TTC549 (cell line): ENCODE data around the gene FAM135A.
A peak's percentile ranks its signal among the peaks of the same experiment; 100 is the strongest.

Source experiments
- FAIRE-seq: peaks from 2 replicates; lab custom pipeline; 2012; peaks lifted over from hg19 to GRCh38; lab: Jason Lieb, UNC

Gene FAM135A

DNA sequence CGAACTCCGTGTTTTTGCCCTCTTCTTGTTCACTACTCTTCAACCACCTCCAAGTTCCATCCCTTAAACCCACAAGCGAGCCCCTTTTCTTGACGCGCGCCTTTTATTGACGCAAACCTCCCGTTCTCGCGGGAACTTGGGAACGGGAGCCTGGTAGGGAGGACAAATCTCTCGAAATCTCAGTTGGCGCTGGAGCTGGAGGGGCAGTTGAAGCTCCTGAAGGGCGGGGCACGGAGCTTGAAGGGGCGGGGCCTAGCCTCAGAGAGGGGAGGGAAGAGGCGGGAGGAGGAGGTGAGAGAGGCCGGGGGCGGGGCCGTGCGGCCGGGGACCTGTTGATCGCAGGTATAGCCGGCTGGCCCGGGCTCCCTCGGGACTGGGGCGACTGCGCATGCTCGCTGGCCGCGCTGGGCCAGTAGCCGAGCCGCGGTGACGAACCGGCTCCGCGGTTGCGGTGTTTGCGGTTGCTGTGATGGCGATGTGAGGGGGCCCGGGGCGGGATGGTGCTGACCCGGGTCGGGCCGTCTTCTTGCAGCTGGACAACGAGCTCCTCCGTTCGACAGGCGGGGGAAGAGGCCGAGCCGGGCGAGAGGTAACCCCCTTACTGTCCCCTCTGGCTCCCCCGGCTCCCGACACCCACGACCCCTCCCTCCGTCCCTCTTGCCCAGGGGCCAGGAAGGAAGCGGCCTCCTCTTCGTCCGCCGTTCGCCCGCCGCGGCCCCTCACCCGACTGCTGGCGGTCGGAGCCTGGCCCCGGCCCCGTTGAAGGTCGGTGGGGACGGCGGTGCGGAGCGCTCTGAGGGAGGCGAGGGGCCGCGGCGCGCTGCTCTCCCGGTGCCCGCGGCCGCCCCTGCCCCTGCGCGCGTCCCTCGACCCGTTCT is at the start of gene FAM135A:
Gene FAM135A, plus strand, starts transcription at position 395 of the 878 bp plus-strand sequence. CDS start 14,835 bp downstream, outside the sequence.
- peak; percentile 89 for FAIRE-seq

DNA sequence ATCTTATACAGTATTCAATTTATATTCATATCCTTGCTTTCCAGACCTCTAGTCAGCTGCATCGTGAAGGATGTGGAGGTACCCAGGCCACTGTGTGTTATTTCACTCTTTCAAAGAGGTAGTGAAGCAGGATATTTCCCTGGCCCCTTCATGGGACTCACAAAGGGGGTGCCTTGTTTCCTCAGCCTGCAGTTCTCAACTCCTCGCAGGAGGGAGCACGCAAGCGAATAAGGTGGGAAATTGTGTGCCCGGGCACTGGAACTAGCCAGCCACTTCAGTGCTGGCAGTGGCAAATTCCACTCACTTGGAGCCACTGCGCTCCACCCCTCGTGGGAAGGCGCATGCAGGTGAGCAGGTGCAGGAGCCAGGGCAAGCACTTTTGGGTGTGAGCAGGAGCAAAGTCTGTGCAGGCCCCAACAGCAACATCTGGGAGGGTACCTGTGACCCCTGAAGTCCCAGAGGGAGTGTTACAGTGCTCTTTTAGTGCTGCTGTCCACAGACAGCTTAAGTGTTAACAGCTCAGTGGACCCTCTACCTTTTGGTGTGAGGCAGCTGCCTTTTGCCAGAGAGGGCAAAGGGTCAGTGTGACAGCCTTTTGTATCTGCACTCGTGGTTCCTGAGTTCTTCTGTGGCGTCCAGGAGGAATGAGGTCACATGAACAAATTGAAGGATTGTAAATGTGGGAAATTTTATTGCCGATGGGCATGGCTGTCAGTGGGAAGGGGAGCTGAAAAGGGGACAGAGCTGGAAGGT is 49.4 kb upstream of the FAM135A start:
- no peak for FAIRE-seq

DNA sequence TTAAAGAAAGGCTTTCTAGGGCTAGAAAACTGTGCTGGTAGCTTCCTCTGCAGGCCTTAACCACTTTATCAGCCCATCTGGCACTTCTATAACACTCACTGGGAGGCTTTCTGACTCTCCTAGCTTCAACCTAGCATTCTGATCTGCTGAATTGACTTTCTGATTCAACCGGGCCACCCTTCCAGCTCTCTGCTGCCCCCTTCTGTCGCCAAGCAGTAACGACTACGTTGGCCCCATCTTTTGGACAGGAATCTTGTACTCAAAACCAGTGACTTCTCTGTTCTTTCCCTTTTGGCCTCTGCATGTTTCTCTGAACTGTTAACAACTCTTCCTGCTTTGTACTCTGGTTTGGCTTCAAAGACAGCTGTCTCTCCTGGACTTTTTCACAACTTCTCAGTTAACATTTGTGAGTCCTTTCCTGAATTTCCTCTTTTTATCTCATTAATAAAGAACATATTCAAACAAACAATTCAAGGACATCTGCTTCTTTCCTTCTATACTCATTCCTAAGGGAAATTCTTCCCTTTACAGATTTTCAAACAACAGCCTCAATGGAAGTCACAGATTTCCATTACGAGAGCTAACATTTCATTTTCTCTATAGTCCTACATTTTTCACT is 43.9 kb upstream of the FAM135A start:
- peak; percentile 75 for FAIRE-seq

DNA sequence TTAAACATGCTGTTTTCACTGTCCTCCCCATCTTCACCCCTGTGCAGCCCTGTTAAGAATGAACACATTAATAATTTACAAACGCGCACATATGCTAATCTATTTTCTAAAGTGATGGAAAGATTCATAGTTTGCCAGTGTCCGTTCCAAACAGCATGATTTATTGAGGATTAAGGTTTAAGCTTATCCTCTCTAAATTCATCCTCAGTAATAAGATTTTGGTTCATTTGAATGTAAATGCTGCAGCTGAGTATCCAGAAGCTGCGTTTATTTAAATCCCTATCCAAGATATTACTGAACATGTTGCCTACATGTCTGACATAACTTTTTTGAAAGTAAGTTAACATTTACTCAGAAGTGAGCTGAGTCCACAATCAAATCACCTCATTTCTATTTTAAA is 42.8 kb upstream of the FAM135A start:
- FAIRE-seq, result no peak

DNA sequence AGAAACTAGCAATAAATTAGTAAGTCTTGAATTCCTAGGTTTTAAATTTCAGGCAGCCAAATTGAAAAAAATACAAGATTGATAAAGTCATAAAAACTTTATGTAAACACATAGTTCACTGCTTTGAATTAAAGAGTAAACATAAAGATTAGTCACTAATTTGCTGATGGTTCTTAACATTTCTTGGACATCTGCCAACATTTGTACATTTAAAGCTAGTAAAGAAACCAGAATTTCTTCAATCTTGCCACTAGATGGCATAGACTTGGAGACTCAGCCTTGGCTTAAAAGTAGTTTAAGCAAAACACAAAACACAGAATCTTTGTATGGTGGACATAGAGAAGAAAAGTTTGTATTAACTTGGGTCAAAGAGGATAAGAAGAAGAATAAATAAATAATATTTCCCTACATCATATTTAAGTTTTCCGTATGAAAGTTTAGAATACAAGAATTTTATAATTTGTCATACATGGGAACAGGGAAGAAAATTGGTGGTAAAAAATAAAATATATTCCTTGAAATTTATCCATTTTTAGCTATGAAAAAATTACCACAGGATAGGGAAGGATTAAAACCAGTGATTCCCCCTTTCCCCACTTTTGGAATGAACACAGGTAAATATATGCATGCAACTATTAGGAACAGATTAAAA is 41.7 kb upstream of the FAM135A start:
- peak; percentile 97 for FAIRE-seq

DNA sequence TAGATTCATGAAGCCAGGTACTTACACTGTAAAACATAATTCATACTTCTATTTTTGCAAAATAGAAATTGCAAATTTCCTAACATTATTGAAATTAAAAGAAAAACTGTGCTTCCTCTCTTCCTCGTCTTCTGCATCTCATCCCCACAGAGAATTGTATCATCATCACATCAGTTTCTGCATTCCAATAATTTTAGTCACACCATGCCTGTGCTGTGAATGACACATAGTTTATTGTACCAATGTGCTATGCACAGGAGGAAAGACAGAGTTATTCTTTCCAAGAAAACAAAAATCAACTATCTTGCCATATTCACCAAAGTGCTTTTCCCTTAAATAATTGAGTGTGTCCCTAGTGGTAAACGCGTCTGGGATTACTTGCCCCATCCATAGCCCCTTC is 38.1 kb upstream of the FAM135A start:
- FAIRE-seq, result no peak

DNA sequence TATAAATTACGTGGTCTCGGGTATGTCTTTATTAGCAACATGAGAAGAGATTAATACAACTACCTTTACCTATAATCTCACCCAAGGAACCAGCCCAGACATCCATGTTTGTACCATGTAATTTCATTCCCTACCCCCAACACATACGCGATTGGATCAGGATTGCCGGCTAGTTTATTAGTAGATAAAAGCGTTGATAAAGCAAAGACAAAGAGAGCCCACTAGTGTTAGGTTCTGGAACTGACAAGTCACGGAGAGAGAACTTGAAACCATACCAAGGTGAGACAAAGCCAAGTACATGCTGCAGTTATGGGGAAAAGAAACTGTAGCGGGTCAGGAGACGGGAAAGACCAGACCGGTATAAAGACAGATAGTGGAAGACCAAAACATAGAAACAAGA is 37.4 kb upstream of the FAM135A start:
- no peak for FAIRE-seq

DNA sequence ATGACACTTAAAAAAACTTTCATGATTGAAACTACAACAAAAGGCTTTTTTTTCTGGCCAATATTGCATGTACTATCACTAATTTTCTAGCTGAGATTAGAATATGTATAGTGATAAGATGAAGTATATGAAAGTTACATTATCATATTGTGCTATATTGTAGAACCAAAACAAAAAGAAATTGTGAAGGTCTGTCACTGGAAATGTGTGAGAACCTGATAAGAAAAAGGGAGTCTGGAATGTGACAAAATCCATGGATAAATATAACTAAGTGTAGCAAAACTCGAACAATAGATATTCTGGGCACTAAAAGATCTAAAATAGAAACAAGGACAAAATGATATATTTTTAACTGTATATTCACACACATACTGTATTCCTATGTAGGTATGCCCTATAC is 36.7 kb upstream of the FAM135A start:
- no peak for FAIRE-seq

DNA sequence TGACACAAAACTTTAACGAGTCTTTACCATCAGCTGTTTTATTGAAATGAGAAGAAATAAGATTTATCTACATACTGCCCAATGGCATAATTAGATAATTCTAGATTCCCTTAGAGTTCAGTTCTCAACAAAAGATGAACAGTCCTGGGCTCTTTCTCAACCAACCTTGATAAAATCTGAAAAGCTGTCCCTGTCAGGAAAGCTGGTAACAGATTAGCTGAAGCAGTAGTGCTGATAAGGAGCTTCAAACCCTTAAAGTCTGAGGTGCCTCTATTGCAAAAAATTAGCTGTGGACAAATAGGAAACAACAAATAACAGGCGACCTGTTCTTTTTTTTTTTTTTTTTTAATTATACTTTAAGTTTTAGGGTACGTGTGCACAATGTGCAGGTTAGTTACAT is 35.9 kb upstream of the FAM135A start:
- no peak for FAIRE-seq

DNA sequence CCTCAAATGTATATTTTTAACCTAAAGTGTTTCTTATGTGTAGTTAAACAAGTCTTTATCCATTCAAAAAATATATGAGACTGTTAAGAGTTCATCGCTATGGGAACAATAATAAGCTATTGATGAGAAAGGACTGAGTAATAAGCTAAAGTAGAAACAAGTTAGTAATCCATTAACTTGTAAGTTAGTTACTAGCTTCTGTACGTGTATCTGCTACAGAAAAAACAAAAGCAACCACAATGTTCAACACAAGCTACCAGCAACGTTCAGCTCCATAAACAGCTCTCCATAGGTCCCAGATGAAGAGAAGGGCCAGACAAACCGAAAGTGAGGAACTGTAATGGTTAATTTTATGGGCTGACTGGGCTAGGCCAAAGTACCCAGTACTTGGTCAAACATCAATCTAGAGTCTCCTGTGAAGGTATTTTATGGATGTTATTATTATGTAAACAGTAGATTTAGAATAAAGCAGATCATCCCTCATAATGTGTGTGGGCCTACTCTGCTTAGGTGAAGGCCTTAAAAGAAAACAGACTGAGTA is 33.8 kb upstream of the FAM135A start:
- no peak for FAIRE-seq

DNA sequence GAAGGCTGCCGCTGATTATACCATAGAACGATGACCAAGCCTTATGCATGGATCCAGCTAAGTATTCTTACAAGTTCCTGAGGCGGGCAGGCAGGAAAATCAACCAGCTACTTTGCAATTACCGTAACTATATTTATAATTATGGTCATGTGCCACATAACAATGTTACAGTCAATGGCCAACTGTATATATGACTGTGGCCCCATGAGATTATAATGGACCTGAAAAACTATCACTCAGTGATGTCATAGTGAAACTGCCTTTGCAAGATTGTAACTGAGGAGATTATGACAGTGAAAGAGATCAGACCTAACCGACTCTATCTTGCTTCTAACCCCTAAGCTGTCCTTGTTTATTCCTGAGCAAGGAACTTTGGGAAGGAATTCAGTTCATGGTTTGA is 33.1 kb upstream of the FAM135A start:
- FAIRE-seq, result no peak

DNA sequence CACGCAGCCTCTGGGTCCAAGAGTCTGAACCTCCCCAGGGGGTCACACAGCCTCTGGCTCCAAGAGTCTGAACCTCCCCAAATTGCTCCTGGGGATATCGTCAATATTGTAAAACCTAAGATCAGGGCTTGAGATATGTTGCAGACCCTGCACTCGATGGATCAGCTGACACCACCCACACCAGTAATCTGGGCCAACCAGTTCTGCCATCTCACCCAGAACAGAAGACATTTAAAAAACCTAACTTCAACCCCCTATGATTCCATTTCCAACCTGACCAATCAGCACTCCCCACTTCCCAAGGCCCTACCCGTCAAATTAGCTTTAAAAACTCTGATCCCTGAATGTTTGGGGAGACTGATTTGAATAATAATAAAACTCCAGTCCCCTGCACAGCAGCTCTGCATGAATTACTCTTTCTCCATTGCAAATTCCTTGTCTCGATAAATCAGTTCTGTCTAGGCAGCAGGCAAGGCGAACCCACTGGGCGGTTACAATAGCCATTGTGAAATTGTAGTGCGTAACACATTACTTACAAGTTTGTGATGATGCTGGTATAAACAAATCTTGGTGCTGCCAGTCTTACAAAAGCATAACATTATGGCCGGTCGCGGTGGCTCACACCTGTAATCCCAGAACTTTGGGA is 32.4 kb upstream of the FAM135A start:
- FAIRE-seq, result no peak

DNA sequence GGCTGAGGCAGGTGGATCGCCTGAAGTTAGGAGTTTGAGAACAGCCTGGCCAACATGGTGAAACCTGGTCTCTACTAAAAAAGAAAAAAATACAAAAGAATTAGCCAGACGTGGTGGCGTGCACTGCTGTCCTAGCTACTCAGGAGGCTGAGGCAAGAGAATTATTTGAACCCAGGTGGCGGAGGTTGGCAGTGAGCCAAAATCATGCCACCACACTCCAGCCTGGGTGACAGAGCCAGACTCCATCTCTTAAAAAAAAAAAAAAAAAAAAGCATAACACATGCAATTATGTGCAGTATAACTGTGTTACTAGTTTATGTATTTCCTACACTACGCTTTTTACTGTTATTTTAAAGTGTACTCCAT is 31.9 kb upstream of the FAM135A start:
- no peak for FAIRE-seq

DNA sequence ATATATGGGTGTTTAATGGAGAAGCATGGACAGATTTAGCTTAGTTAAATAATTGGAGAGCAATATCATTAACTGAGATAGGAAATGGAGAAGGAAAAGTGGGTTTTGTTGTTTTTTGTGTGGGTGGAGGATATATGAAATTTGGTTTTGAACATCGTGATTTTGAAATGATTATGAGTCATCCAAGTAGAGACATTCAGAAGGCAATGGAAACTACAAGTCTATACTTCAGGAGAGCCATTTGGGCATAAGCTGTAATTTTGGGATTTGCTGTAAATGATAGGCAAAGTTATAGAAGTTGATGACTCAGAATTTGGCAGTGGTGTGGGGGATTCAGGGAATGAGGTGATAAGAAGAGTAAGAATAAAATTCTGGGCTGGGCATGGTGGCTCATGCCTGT is 27.4 kb upstream of the FAM135A start:
- no peak for FAIRE-seq

DNA sequence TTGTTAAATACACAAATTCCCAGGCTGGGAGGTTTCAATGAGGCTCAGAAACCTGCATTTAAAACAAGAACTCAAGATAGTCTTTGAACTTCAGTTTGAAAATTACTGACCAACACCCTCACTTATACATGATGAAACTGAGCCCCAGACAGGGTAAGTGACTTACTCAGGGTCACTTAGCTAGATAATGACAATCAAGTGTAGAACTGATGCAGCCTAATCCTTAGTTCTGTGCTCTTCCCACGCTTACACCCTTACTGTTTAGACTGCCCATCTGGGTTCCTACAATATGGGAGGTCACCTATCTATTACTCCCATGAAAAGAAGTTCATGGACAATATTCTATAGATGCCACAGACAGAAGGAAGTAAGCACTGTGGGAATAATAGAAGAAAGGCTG is 24.5 kb upstream of the FAM135A start:
- FAIRE-seq, result no peak

DNA sequence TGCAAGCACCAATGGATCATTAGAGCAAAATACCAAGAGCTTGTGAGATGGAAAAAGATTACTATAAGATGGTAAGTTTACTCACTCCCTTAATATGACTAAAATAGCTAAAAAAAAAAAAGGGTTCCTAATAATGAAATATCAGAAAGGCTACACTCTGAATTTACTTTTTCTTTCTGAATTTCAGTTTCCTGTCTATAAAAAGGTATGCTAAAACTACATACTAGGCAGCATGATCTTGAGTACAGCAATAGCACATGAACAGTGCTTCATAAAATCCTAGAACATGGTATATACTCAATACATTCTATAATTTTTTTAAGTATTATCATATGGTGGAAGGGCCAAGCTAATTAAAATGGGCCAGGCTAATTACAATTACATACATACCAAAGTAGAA is 24.0 kb upstream of the FAM135A start:
- FAIRE-seq, result no peak

DNA sequence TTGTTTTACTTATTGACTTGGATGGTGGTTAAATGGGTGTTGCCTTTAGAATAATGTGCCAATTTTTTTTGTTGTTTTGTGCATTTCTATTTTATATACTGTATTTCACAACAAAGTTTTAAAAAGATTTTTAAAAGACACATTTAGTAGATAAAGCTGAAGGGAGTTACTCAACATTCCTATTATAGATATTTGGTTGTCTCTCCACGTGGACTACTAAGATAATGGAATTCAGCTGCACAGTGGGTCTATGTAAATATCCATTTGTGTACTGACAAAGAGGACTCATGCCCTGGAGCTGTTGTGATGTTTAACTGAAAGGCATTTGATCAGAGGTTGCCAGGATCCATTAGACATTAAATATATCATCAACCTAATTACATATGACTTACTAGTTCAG is 23.2 kb upstream of the FAM135A start:
- FAIRE-seq, result no peak

DNA sequence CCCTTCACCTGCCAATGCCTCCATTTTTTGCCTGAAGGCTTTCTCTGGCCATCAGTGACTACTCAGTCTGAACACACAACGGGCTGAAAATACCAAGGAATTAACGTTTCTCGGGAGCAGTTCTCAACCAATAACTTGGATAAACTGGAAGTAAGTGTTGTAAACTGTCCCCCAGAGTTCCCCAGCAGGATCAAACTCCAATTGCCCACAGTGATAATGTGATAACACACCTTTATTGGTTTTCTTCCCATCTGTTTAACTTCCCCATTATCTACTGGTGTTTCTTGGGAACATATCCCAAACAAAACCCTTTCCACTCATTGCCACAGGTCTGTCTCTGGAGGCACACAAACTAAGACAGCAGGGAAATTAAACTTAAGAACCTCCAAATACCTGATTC is 21.8 kb upstream of the FAM135A start:
- no peak for FAIRE-seq

DNA sequence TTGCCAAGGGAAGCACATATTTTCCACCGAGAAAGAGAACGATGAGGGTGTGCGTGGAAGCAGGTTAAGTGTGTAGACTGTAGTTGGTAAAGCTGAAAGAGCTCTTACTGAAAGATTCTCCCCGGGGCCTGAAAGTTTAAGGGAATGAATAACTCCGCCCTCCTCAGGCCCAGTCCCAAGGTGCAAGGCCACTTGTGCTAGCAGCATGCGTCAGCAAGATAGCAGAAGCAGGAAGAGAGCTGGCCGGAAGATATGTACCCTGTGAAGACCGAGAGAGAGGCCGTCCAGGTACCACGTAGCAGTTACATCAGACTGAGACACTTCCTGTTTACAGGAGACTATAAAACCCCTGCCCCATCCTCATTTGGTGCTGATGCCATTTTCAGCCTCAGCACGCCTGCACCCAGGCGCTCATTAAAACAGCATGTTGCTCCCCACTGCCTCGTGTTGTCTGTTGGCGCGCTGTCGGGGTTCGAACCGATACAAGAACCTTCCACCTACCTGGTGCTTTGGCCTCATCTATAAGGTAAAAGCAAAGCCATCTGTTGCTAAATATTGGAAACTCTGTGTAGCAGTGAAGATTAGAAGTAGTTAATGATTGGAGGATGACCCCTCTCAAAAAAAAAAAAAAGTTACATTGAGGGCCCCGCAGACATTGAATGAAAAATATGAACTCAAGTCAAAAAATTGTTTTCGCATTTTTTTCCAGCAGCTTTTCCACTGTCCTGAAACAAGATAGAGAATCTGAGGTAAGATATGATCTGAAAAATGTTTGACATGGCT is 18.6 kb upstream of the FAM135A start:
- no peak for FAIRE-seq

DNA sequence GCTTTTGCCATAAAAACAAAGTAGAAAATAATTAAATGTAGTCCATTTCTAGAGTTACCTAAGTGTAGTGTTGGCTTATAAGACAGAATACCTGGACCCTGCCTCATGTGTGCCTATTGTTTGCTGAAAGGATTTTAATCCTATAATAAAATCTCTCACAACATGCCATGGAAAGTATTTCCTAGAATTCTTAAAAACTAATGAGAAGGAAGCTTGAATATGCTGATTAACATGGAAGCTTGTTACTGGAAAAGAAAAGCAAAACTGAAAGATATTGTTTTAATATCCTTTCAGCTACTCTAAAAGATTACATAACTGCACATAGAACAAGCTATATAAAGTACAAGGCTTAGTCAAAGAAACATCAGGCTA is 18.0 kb upstream of the FAM135A start:
- FAIRE-seq, result no peak

DNA sequence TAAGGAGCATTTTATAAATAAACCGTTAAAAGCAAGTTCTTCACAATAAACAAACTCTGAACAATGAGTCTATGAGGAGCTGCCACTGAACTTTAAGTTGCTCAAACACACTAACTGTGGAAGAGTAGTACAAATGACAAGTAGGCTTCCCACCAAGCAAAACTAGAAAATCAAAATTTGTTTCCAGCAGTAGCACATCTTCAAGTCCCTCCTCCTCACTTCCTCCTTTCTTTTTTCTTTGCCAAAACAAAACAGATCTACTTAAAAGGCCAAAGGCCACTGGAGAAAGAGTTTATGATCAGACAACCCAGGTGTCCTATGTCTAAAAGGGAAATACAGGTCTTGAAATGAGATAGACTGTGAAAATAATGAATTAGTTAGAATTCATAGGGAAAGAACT is 17.1 kb upstream of the FAM135A start:
- no peak for FAIRE-seq
